Measurements from ENCODE around the gene NRCAM. TPM values are rescaled to one million over a fixed set of nuclear protein-coding genes. Genes with fewer than 3 reads are reported as not detected.

The NRCAM gene
- total RNA-seq, 1 donor from 2014 or later = 7.9 TPM

DNA sequence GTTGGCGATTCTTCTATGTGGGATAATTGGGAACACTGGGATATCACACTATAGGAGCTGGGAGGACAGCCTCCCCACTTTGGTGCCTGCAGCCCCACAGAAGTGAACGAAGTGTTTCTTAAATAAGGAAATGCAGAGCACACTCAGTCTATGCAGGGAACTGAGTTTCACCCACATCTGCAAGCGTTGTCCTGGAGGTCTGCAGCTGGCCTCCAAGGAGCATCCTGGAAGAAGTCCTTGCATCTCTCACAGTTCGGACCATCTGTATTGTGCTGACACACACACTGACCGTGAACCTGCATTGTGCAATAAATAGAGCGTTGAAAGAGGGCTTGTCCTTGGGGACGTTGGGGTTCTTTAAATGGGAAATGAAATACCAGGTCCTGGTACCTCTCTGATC, 351.9 kb downstream of the NRCAM start:
- Histone ChIP-seq H3K36me3 (no peaks in the 10 kb centered on the region), H3K9me3 (no peaks in the 10 kb centered on the region), H3K27ac (no peak overlapping the region), H3K27me3 (no peaks in the 10 kb centered on the region), H3K4me3 (no peak overlapping the region), H3K4me1 (peaks cover 3% of the 10 kb centered on the region)
- TF ChIP-seq, protein P1, sequence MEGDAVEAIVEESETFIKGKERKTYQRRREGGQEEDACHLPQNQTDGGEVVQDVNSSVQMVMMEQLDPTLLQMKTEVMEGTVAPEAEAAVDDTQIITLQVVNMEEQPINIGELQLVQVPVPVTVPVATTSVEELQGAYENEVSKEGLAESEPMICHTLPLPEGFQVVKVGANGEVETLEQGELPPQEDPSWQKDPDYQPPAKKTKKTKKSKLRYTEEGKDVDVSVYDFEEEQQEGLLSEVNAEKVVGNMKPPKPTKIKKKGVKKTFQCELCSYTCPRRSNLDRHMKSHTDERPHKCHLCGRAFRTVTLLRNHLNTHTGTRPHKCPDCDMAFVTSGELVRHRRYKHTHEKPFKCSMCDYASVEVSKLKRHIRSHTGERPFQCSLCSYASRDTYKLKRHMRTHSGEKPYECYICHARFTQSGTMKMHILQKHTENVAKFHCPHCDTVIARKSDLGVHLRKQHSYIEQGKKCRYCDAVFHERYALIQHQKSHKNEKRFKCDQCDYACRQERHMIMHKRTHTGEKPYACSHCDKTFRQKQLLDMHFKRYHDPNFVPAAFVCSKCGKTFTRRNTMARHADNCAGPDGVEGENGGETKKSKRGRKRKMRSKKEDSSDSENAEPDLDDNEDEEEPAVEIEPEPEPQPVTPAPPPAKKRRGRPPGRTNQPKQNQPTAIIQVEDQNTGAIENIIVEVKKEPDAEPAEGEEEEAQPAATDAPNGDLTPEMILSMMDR (IDR thresholded peaks at IDR 0.05) = no peak
- TF ChIP-seq POLR2A (IDR thresholded peaks at IDR 0.05) = no peak
- intact Hi-C loops (cut with DNase I) = no loop called here
- DNase-seq (ENCODE audit: extremely low spot score in 2 of 2) = no peak

DNA sequence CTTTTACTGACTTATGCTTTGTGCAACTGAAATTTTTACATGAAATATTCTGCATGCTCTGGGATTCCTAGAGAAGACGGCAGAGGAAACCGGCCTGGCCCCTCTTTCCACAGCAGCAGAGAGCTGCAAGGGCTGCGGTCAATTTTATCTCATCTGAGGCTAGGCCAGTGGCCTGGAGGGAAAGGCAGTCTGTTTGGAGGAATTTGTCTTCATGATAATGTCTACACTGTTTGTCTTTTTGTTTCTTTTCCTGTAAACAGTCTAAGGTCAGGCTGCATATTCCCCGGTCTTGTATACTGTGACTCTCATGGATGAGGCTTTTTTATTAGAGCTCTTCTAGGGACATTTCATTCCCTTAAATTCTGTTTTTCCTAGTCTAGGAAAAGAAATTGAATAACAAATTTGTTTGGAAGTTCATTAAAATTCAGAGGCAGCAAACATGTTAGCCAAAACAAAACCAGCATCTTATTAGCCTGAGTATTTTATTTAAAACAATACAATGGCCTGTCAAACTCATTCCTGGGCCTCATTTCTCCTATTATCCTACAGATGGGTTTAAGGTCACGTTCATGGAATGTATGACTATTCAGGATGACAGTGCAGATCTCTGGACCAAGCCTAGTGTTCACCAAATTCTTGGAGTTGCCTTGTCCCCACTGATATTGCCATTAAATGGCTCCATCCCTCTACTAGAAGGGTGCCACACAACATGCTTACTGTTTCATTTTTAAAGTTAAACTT, 352.5 kb downstream of the NRCAM start:
- H3K27me3 ChIP-seq = no peaks in the 10 kb centered on the region
- no peaks in the 10 kb centered on the region for H3K9me3 ChIP-seq
- no peak overlapping the region for H3K27ac ChIP-seq
- TF ChIP-seq POLR2A (IDR thresholded peaks at IDR 0.05) = no peak
- TF ChIP-seq, protein P1 (IDR thresholded peaks at IDR 0.05) = no peak
- TF ChIP-seq POLR2AphosphoS5 (IDR thresholded peaks at IDR 0.05; ENCODE audit: insufficient read depth in 1 of 2, low read depth in 1 of 2) = no peak
- no peak overlapping the region for H3K4me3 ChIP-seq
- intact Hi-C loops (cut with DNase I) = no loop called here
- peaks cover 9% of the 10 kb centered on the region for H3K4me1 ChIP-seq
- no peak for DNase-seq (ENCODE audit: extremely low spot score in 2 of 2)
- H3K36me3 ChIP-seq = no peaks in the 10 kb centered on the region

DNA sequence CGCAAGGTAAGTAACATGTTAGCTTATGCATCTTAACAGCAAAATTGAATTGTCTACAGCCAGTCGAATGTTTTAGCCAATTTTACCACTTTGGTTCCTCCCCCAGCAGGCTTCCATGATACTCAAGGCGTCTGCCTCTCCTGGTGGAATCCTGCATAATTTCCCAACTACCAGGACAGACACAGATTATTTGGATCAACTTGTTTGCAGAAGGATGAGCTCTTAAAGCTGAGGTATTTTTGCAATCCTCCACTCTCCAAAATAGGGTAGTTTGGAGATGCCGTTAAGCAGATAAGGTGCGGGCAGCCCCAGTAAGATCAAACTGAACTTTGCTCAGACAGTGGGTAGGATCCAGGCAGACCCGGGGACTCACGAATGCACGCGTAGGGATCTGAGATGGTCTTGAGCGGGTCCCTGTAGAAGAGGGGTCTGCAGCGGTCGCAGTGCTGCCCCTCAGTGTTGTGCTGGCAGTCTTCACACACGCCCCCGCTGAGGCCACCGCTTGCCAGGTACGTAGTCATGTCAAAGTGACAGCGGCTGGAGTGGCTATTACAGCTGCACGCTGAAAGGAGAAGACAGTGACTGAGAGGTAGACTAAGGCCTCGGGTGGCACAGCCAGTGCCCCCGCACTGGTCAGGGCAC, 353.4 kb downstream of the NRCAM start:
- no peak for DNase-seq (ENCODE audit: extremely low spot score in 2 of 2)
- H3K9me3 ChIP-seq = no peaks in the 10 kb centered on the region
- intact Hi-C loops (cut with DNase I) = no loop called here

GRCh38 chr7:108101759-108102158, 354.5 kb downstream of the NRCAM start:
- no peak for DNase-seq (ENCODE audit: extremely low spot score in 2 of 2)
- peaks cover 10% of the 10 kb centered on the region for H3K4me1 ChIP-seq
- intact Hi-C loops (cut with DNase I) = no loop called here
- TF ChIP-seq POLR2A (IDR thresholded peaks at IDR 0.05) = no peak
- TF ChIP-seq, protein P1 (IDR thresholded peaks at IDR 0.05) = no peak
- TF ChIP-seq POLR2AphosphoS5 (IDR thresholded peaks at IDR 0.05; ENCODE audit: insufficient read depth in 1 of 2, low read depth in 1 of 2) = no peak
- no peak overlapping the region for H3K4me3 ChIP-seq
- no peaks in the 10 kb centered on the region for H3K9me3 ChIP-seq
- no peaks in the 10 kb centered on the region for H3K36me3 ChIP-seq
- no peaks in the 10 kb centered on the region for H3K27me3 ChIP-seq
- H3K27ac ChIP-seq = no peak overlapping the region

More for the DNA sequence above, 353.4 kb downstream of the NRCAM start:
- no peaks in the 10 kb centered on the region for H3K27me3 ChIP-seq
- peaks cover 10% of the 10 kb centered on the region for H3K4me1 ChIP-seq
- H3K27ac ChIP-seq = no peak overlapping the region
- no peaks in the 10 kb centered on the region for H3K36me3 ChIP-seq
- no peak overlapping the region for H3K4me3 ChIP-seq
- TF ChIP-seq, protein P1 (IDR thresholded peaks at IDR 0.05) = no peak
- TF ChIP-seq POLR2A (IDR thresholded peaks at IDR 0.05) (no peak), POLR2AphosphoS5 (IDR thresholded peaks at IDR 0.05; ENCODE audit: insufficient read depth in 1 of 2, low read depth in 1 of 2) (no peak)

- intact Hi-C loops (cut with DNase I) = no loop called here
- H3K27me3 ChIP-seq = no peaks in the 10 kb centered on the region
- TF ChIP-seq POLR2A (IDR thresholded peaks at IDR 0.05) (no peak), POLR2AphosphoS5 (IDR thresholded peaks at IDR 0.05; ENCODE audit: insufficient read depth in 1 of 2, low read depth in 1 of 2) (peak in 1 of 2 donors; percentile 34)
- TF ChIP-seq, protein P1 (IDR thresholded peaks at IDR 0.05) = no peak
- H3K4me1 ChIP-seq = peaks cover 20% of the 10 kb centered on the region
- no peaks in the 10 kb centered on the region for H3K9me3 ChIP-seq
- no peak for DNase-seq (ENCODE audit: extremely low spot score in 2 of 2)
- H3K4me3 ChIP-seq = no peak overlapping the region
- no peaks in the 10 kb centered on the region for H3K36me3 ChIP-seq
- H3K27ac ChIP-seq = peak overlapping the region; percentile 27
These were observed 356.5 kb downstream of the NRCAM start for GRCh38 chr7:108099713-108100112.

Measured in vagina (tissue), 2 donors.